SU-DHL-6 (cell line): Measurements from ENCODE around the gene BPIFB4.

Experiments used
- H2AFZ ChIP-seq: fragments of 200-600 bp; sonication (generic); 2 replicates; pipeline ENCODE4 v1.6.1; 2014; ENCODE audit warnings: low read depth, mild to moderate bottlenecking, moderate library complexity, mixed read lengths, antibody characterized with exemption, low read length; ENCODE audit not compliant: severe bottlenecking
- H3F3A ChIP-seq: fragments of 200-600 bp; shearing (Covaris generic); 2 replicates; pipeline ENCODE4 v1.6.0; 2016; ENCODE audit warnings: antibody characterized with exemption, mild to moderate bottlenecking; ENCODE audit not compliant: insufficient read depth
- H3K27ac ChIP-seq: fragments of 200-600 bp; sonication (generic); 2 replicates; pipeline ENCODE4 v1.5.1; 2016; ENCODE audit warnings: low read depth, mild to moderate bottlenecking, low read length, moderate library complexity, mixed read lengths
- H3K27me3 ChIP-seq: fragments of 200-600 bp; sonication (generic), shearing (Covaris generic); 2 replicates; pipeline ENCODE4 v1.6.0; 2014; ENCODE audit warnings: mild to moderate bottlenecking, low read length
- H3K36me3 ChIP-seq: fragments of 200-600 bp; sonication (generic); 2 replicates; pipeline ENCODE4 v1.6.1; 2014; ENCODE audit warnings: mild to moderate bottlenecking, low read length, mixed read lengths
- H3K4me2 ChIP-seq: fragments of 300-600, 200-600 bp; shearing (Covaris generic), sonication (generic); 2 replicates; pipeline ENCODE4 v1.6.0; 2014; ENCODE audit warnings: low read length, low read depth, mild to moderate bottlenecking; ENCODE audit not compliant: poor library complexity, severe bottlenecking
- H3K4me3 ChIP-seq: fragments of 200-600 bp; sonication (generic); 2 replicates; pipeline ENCODE4 v1.5.1; 2014; ENCODE audit warnings: antibody characterized with exemption, low read length, mild to moderate bottlenecking, mixed read lengths; ENCODE audit not compliant: insufficient read depth, poor library complexity, severe bottlenecking
- H3K79me2 ChIP-seq: fragments of 200-600 bp; sonication (generic); 2 replicates; pipeline ENCODE4 v1.6.1; 2014; ENCODE audit warnings: mild to moderate bottlenecking, low read length, moderate library complexity; ENCODE audit not compliant: insufficient read depth
- H3K9ac ChIP-seq: fragments of 200-600 bp; sonication (generic); 2 replicates; pipeline ENCODE4 v1.7.0; 2014; ENCODE audit warnings: mild to moderate bottlenecking, low read length
- H3K9me2 ChIP-seq: fragments of 200-600 bp; sonication (generic); replicated peaks from 2 replicates; pipeline ENCODE4 v1.6.1; 2014; ENCODE audit warnings: low read length; ENCODE audit not compliant: insufficient read depth
- H3K9me3 ChIP-seq: fragments of 200-600 bp; sonication (generic); 2 replicates; pipeline ENCODE4 v1.6.1; 2014; ENCODE audit warnings: low read length, mixed read lengths; ENCODE audit not compliant: insufficient read depth
- H4K20me1 ChIP-seq: fragments of 200-600 bp; sonication (generic); 2 replicates; pipeline ENCODE4 v1.6.1; 2014; ENCODE audit warnings: low read depth, mild to moderate bottlenecking, antibody characterized with exemption, low read length, moderate library complexity, mixed read lengths
- EZH2phosphoT487 ChIP-seq: fragments of 200-600 bp; sonication (generic), shearing (Covaris generic); conservative IDR thresholded peaks from 2 replicates; pipeline ENCODE4 v1.6.1; 2018; ENCODE audit warnings: mild to moderate bottlenecking, antibody characterized with exemption, low read length, moderate library complexity, mixed read lengths
- TF ChIP-seq, protein P1 (sequence below): fragments of 200-600 bp; sonication (generic); IDR thresholded peaks from one replicate; pipeline ENCODE4 v1.5.1; 2017; ENCODE audit warnings: antibody characterized with exemption, mild to moderate bottlenecking, low read length, moderate library complexity; ENCODE audit not compliant: insufficient read depth, poor library complexity, severe bottlenecking

BPIFB4 gene

GRCh38 chr20:33160681-33161080 lies 81.2 kb downstream of the BPIFB4 start:
- Histone ChIP-seq H3K9ac (no peak overlapping the region), H4K20me1 (no peaks in the 10 kb centered on the region), H3K4me2 (no peak overlapping the region), H3K27ac (no peak overlapping the region), H3K79me2 (no peaks in the 10 kb centered on the region), H3K9me3 (no peaks in the 10 kb centered on the region), H3F3A (no peaks in the 10 kb centered on the region), H3K27me3 (no peaks in the 10 kb centered on the region), H3K4me3 (no peak overlapping the region), H3K36me3 (no peaks in the 10 kb centered on the region), H2AFZ (no peak overlapping the region), H3K9me2 (no peaks in the 10 kb centered on the region)
- TF ChIP-seq, protein P1, sequence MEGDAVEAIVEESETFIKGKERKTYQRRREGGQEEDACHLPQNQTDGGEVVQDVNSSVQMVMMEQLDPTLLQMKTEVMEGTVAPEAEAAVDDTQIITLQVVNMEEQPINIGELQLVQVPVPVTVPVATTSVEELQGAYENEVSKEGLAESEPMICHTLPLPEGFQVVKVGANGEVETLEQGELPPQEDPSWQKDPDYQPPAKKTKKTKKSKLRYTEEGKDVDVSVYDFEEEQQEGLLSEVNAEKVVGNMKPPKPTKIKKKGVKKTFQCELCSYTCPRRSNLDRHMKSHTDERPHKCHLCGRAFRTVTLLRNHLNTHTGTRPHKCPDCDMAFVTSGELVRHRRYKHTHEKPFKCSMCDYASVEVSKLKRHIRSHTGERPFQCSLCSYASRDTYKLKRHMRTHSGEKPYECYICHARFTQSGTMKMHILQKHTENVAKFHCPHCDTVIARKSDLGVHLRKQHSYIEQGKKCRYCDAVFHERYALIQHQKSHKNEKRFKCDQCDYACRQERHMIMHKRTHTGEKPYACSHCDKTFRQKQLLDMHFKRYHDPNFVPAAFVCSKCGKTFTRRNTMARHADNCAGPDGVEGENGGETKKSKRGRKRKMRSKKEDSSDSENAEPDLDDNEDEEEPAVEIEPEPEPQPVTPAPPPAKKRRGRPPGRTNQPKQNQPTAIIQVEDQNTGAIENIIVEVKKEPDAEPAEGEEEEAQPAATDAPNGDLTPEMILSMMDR: no peak
- no peak for TF ChIP-seq EZH2phosphoT487
